ENCODE results near the gene TCF19. TPM values are rescaled to one million over a fixed set of nuclear protein-coding genes. Genes with fewer than 3 reads are reported as not detected.

TCF19 gene
- total RNA-seq, 2 donors from 2014 or later, result 10.8 to 12.5 TPM

- Histone ChIP-seq H3K27ac (ENCODE audit: low read depth, low read length) (no peak within 1 kb of the TSS), H3K9me3 (ENCODE audit: control insufficient read depth, low read length) (no peaks in the 10 kb centered on the region), H3K9ac (ENCODE audit: extremely low read depth, low read length, poor library complexity, severe bottlenecking) (no peak within 1 kb of the TSS), H3K4me1 (ENCODE audit: control insufficient read depth, insufficient read depth, low read length) (peaks cover 19% of the 10 kb centered on the region), H3K36me3 (ENCODE audit: control insufficient read depth, insufficient read depth, low read length) (no peaks in the 10 kb centered on the region), H3K4me3 (ENCODE audit: low read length) (no peak within 1 kb of the TSS), H3K27me3 (ENCODE audit: control insufficient read depth, insufficient read depth, low read length, poor library complexity, severe bottlenecking) (no peaks in the 10 kb centered on the region)
- Mint-ChIP-seq H3K4me1 (peaks cover 44% of the 10 kb centered on the region), H3K4me3 (peak within 1 kb of the TSS; percentile 67), H3K27me3 (ENCODE audit: insufficient read depth) (peaks cover 8% of the 10 kb centered on the region), H3K27ac (peak within 1 kb of the TSS; percentile 86), H3K36me3 (ENCODE audit: low read depth) (peaks cover 9% of the 10 kb centered on the region), H3K9me3 (no peaks in the 10 kb centered on the region)
- TF ChIP-seq, protein P1, sequence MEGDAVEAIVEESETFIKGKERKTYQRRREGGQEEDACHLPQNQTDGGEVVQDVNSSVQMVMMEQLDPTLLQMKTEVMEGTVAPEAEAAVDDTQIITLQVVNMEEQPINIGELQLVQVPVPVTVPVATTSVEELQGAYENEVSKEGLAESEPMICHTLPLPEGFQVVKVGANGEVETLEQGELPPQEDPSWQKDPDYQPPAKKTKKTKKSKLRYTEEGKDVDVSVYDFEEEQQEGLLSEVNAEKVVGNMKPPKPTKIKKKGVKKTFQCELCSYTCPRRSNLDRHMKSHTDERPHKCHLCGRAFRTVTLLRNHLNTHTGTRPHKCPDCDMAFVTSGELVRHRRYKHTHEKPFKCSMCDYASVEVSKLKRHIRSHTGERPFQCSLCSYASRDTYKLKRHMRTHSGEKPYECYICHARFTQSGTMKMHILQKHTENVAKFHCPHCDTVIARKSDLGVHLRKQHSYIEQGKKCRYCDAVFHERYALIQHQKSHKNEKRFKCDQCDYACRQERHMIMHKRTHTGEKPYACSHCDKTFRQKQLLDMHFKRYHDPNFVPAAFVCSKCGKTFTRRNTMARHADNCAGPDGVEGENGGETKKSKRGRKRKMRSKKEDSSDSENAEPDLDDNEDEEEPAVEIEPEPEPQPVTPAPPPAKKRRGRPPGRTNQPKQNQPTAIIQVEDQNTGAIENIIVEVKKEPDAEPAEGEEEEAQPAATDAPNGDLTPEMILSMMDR (conservative IDR thresholded peaks at IDR 0.05), result no peak
- peak; percentile 83 for DNase-seq
- WGBS, 2 experiments (ENCODE audit: insufficient coverage in 1 of 2, insufficient read length in 1 of 2), result 41% methylated on average over 6 of the region's 9 CpGs; no CpG with 5 or more reads in 1 of the 2 experiments
These were observed 12.2 kb downstream of the TCF19 start, which contains the start of gene POU5F1 for GRCh38 chr6:31170600-31170881. Gene POU5F1, minus strand, starts transcription at chr6:31170682. Its CDS starts 62 bp downstream, at chr6:31170620.

GRCh38 chr6:31170987-31171671, 12.7 kb downstream of the TCF19 start:
- peak overlapping the region; percentile 67 for H3K4me3 Mint-ChIP-seq
- peaks cover 3% of the 10 kb centered on the region for H3K36me3 Mint-ChIP-seq (ENCODE audit: low read depth)
- peak; percentile 78 for DNase-seq
- no peaks in the 10 kb centered on the region for H3K9me3 Mint-ChIP-seq
- WGBS, 2 experiments (ENCODE audit: insufficient coverage in 1 of 2, insufficient read length in 1 of 2), result 82 to 95% methylated on average over 4 to 10 of the region's 10 CpGs
- peak overlapping the region; percentile 86 for H3K27ac Mint-ChIP-seq
- no peak overlapping the region for H3K27ac ChIP-seq (ENCODE audit: low read depth, low read length)
- no peaks in the 10 kb centered on the region for H3K36me3 ChIP-seq (ENCODE audit: control insufficient read depth, insufficient read depth, low read length)
- TF ChIP-seq, protein P1 (conservative IDR thresholded peaks at IDR 0.05), result no peak
- H3K4me3 ChIP-seq (ENCODE audit: low read length), result no peak overlapping the region
- H3K9me3 ChIP-seq (ENCODE audit: control insufficient read depth, low read length), result no peaks in the 10 kb centered on the region
- no peak overlapping the region for H3K9ac ChIP-seq (ENCODE audit: extremely low read depth, low read length, poor library complexity, severe bottlenecking)
- no peaks in the 10 kb centered on the region for H3K27me3 ChIP-seq (ENCODE audit: control insufficient read depth, insufficient read depth, low read length, poor library complexity, severe bottlenecking)
- peaks cover 6% of the 10 kb centered on the region for H3K27me3 Mint-ChIP-seq (ENCODE audit: insufficient read depth)
- peaks cover 44% of the 10 kb centered on the region for H3K4me1 Mint-ChIP-seq
- peaks cover 19% of the 10 kb centered on the region for H3K4me1 ChIP-seq (ENCODE audit: control insufficient read depth, insufficient read depth, low read length)

GRCh38 chr6:31171931-31172905, 13.8 kb downstream of the TCF19 start:
- Mint-ChIP-seq H3K27ac (peak overlapping the region; percentile 83), H3K36me3 (ENCODE audit: low read depth) (peaks cover 3% of the 10 kb centered on the region), H3K27me3 (ENCODE audit: insufficient read depth) (peaks cover 5% of the 10 kb centered on the region), H3K9me3 (no peaks in the 10 kb centered on the region), H3K4me1 (peaks cover 44% of the 10 kb centered on the region), H3K4me3 (peak overlapping the region; percentile 67)
- no peak overlapping the region for H3K4me3 ChIP-seq (ENCODE audit: low read length)
- 11 to 28% methylated on average over 4 to 16 of the region's 16 CpGs for WGBS, 2 experiments (ENCODE audit: insufficient coverage in 1 of 2, insufficient read length in 1 of 2)
- H3K4me1 ChIP-seq (ENCODE audit: control insufficient read depth, insufficient read depth, low read length), result peaks cover 19% of the 10 kb centered on the region
- peak; percentile 96 for DNase-seq
- H3K9me3 ChIP-seq (ENCODE audit: control insufficient read depth, low read length), result no peaks in the 10 kb centered on the region
- H3K36me3 ChIP-seq (ENCODE audit: control insufficient read depth, insufficient read depth, low read length), result no peaks in the 10 kb centered on the region
- peak overlapping the region; percentile 64 for H3K27ac ChIP-seq (ENCODE audit: low read depth, low read length)
- no peaks in the 10 kb centered on the region for H3K27me3 ChIP-seq (ENCODE audit: control insufficient read depth, insufficient read depth, low read length, poor library complexity, severe bottlenecking)
- no peak overlapping the region for H3K9ac ChIP-seq (ENCODE audit: extremely low read depth, low read length, poor library complexity, severe bottlenecking)
- TF ChIP-seq, protein P1 (conservative IDR thresholded peaks at IDR 0.05), result no peak
